Right atrium auricular region (tissue), 2 donors: Measurements from ENCODE around the gene GCNT2. TPM values are rescaled to one million over a fixed set of nuclear protein-coding genes. Genes with fewer than 3 reads are reported as not detected.
"Not testable (repeated sequence)": the region's sequence is repeated elsewhere in the genome, so short reads cannot be mapped to it uniquely, and the experiment has no call there.

ENCODE experiments used
- DNase-seq: peaks from one replicate; pipeline ENCODE4 v3.0.0-alpha.2; 2019; ENCODE audit warnings: low spot score
- H3K27ac ChIP-seq, 2 donors: fragments of 200-600 bp; sonication (generic); 1 replicate in 1 of 2; 2 replicates in 1 of 2; pipeline ENCODE4 v1.5.1; 2016 to 2019
- H3K27me3 ChIP-seq, 2 donors: fragments of 200-600 bp; sonication (generic); one replicate each; pipeline versions ENCODE4 v1.5.1 to v1.6.0; 2017 to 2019
- H3K36me3 ChIP-seq: fragments of 200-600 bp; sonication (generic); one replicate; pipeline ENCODE4 v1.5.1; 2016
- H3K4me1 ChIP-seq, 2 donors: fragments of 200-600 bp; sonication (generic); one replicate each; pipeline versions ENCODE4 v1.5.1 to v1.6.0; 2017 to 2019
- H3K4me3 ChIP-seq, 2 donors: fragments of 200-600 bp; sonication (generic); 1 replicate in 1 of 2; 2 replicates in 1 of 2; pipeline ENCODE4 v1.5.1; 2017 to 2019; ENCODE audit warnings: mild to moderate bottlenecking in 1 of 2, moderate library complexity in 1 of 2
- H3K9me3 ChIP-seq, 2 donors: fragments of 200-600 bp; sonication (generic); one replicate each; pipeline ENCODE4 v1.5.1; 2019
- CTCF ChIP-seq, 2 donors: fragments of 200-600 bp; sonication (generic); IDR thresholded peaks; one replicate each; pipeline ENCODE4 v1.5.1; 2019; ENCODE audit warnings: antibody characterized with exemption in 2 of 2
- total RNA-seq, 2 donors: library from RNA; depleted of rRNA; stranded (reverse); fragments of >200 nt; gene quantifications; one replicate each; pipeline ENCODE4 v1.1.0, GENCODE V29; 2016

GCNT2 gene
- total RNA-seq, 2 donors from 2014 or later = 3.3 to 13.5 TPM

GRCh38 chr6:10518557-10519407, 2.4 kb upstream of the GCNT2 start:
- DNase-seq = no peak
- H3K27ac ChIP-seq = no peak overlapping the region
- H3K36me3 ChIP-seq = no peaks in the 10 kb centered on the region
- H3K4me1 ChIP-seq = peaks cover 0 to 8% of the 10 kb centered on the region in 2 donors
- H3K27me3 ChIP-seq = no peaks in the 10 kb centered on the region
- no peaks in the 10 kb centered on the region for H3K9me3 ChIP-seq
- no peak overlapping the region for H3K4me3 ChIP-seq
- TF ChIP-seq CTCF (IDR thresholded peaks at IDR 0.05) = no peak

DNA sequence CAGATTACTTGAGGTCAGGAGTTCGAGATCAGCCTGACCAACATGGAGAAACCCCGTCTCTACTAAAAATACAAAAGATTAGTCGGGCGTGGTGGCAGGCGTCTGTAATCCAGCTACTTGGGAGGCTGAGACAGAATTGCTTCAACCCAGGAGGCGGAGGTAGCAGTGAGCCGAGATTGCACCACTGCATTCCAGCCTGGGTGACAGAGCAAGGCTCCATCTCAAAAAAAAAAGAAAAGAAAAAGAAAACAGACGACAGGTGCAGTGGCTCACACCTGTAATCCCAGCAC, 1.8 kb upstream of the GCNT2 start:
- not testable (repeated sequence) for H3K4me1 ChIP-seq, H3K4me3 ChIP-seq, DNase-seq, H3K36me3 ChIP-seq, H3K9me3 ChIP-seq, H3K27ac ChIP-seq, H3K27me3 ChIP-seq

GRCh38 chr6:10520468-10520867, 683 bp upstream of the GCNT2 start:
- Histone ChIP-seq H3K4me1 (peaks cover 0 to 8% of the 10 kb centered on the region in 2 donors), H3K27me3 (no peaks in the 10 kb centered on the region), H3K4me3 (no peak overlapping the region), H3K27ac (peak overlapping the region in 1 of 2 donors; percentile 67), H3K9me3 (no peaks in the 10 kb centered on the region), H3K36me3 (no peaks in the 10 kb centered on the region)
- no peak for DNase-seq
- no peak for TF ChIP-seq CTCF (IDR thresholded peaks at IDR 0.05)

DNA sequence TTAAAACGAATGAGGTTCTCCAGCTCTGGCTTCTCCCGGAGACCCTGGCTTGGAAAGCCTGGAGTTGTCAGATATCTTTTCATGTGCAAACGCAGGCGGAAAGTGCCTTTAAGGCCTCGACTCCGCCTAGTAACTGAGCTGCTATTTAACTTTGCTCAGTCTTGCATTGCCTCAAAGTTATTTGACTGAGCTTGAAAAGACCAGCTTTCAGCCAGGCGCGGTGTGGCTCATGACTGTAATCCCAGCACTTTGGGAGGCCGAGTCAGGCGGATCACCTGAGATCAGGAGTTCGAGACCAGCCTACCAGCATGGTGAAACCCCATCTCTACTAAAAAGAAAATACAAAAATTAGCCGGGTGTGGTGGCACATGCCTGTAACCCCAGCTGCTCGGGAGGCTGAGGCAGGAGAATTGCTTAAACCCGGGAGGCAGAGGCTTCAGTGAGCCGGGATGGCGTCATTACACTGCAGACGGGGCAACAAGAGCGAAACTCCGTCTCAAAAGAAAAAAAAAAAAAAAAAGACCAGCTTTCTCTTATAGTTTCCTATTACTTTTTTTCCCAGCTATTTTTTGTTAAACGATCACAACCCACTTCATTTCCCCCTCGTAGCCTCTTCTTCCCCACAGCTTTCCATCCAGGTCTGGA, 1.9 kb downstream of the GCNT2 start:
- no peak overlapping the region for H3K4me3 ChIP-seq
- TF ChIP-seq CTCF (IDR thresholded peaks at IDR 0.05) = no peak
- DNase-seq = no peak

DNA sequence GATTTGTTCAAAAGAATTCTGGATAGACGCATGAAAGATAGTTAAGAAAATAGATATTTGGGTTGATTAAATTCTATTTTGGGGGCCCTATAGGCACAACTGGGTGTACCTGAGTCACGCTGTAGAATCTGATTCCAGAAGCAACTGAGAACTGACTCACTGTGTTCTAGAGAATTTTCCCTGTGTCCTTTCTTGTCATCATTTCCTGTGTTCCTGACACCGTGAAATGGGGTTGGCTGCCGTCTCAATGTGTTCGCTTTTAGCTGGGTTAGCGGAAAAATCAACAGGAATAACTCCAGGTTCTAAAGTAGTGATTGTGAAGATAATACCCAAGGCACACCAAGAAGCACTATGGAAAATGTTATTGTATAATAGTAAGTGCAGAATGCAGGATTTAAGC, 5.0 kb downstream of the GCNT2 start:
- no peak for DNase-seq
- TF ChIP-seq CTCF (IDR thresholded peaks at IDR 0.05) = no peak
- Histone ChIP-seq H3K9me3 (no peaks in the 10 kb centered on the region), H3K4me1 (peaks cover 0 to under 1% of the 10 kb centered on the region in 2 donors), H3K36me3 (no peaks in the 10 kb centered on the region), H3K27me3 (no peaks in the 10 kb centered on the region), H3K4me3 (no peak overlapping the region), H3K27ac (peak overlapping the region in 1 of 2 donors; percentile 45)

More for the DNA sequence above, 1.9 kb downstream of the GCNT2 start:
- Histone ChIP-seq H3K9me3 (no peaks in the 10 kb centered on the region), H3K27me3 (no peaks in the 10 kb centered on the region), H3K36me3 (no peaks in the 10 kb centered on the region), H3K27ac (peak overlapping the region in 1 of 2 donors; percentile 67), H3K4me1 (peaks cover 0 to 8% of the 10 kb centered on the region in 2 donors)

- no peak for TF ChIP-seq CTCF (IDR thresholded peaks at IDR 0.05)
- Histone ChIP-seq H3K4me1 (no peaks in the 10 kb centered on the region), H3K27me3 (no peaks in the 10 kb centered on the region), H3K36me3 (no peaks in the 10 kb centered on the region), H3K4me3 (peak overlapping the region; percentile 21 to 34), H3K9me3 (no peaks in the 10 kb centered on the region), H3K27ac (peak overlapping the region in 1 of 2 donors; percentile 51)
- no peak for DNase-seq
These were observed 7.2 kb downstream of the GCNT2 start for GRCh38 chr6:10528158-10528981.
